Occipital lobe (tissue), 2 donors: Measurements from ENCODE around the gene TCOF1. TPM values are rescaled to one million over a fixed set of nuclear protein-coding genes. Genes with fewer than 3 reads are reported as not detected.
A peak's percentile ranks its signal among the peaks of the same experiment; 100 is the strongest.

ENCODE experiments used
- DNase-seq: peaks from one replicate; lab custom pipeline; 2025; lab: John Stamatoyannopoulos, UW
- total RNA-seq: library from RNA; depleted of rRNA; stranded (reverse); fragments of >200 nt; gene quantifications from one replicate; pipeline ENCODE4 v1.2.3, GENCODE V29; 2014

The TCOF1 gene
- 13.6 TPM for total RNA-seq

- peak; percentile 95 for DNase-seq
Measured at GRCh38 chr5:150357326-150358260, at the start of gene TCOF1. TCOF1 (plus strand) TSS chr5:150357697; CDS start chr5:150357747, 50 bp downstream.

- DNase-seq, result no peak
Measured at GRCh38 chr5:150309101-150309885, 48.2 kb upstream of the TCOF1 start.

GRCh38 chr5:150309886-150310239, 47.6 kb upstream of the TCOF1 start:
- DNase-seq, result no peak

GRCh38 chr5:150310246-150310645, 47.3 kb upstream of the TCOF1 start:
- DNase-seq, result no peak

GRCh38 chr5:150311015-150311692, 46.3 kb upstream of the TCOF1 start:
- DNase-seq, result no peak

GRCh38 chr5:150312518-150312917, 45.0 kb upstream of the TCOF1 start:
- DNase-seq, result no peak

- DNase-seq, result no peak
Measured at GRCh38 chr5:150313501-150313900, 44.0 kb upstream of the TCOF1 start.

GRCh38 chr5:150313921-150314716, 43.4 kb upstream of the TCOF1 start:
- DNase-seq, result no peak

- DNase-seq, result no peak
Measured at GRCh38 chr5:150315245-150315644, 42.3 kb upstream of the TCOF1 start.

- no peak for DNase-seq
Measured at GRCh38 chr5:150316320-150316719, 41.2 kb upstream of the TCOF1 start.

GRCh38 chr5:150317048-150318003, 40.2 kb upstream of the TCOF1 start:
- no peak for DNase-seq

GRCh38 chr5:150318613-150319483, 38.6 kb upstream of the TCOF1 start:
- no peak for DNase-seq

- DNase-seq, result no peak
Measured at GRCh38 chr5:150319484-150319790, 38.1 kb upstream of the TCOF1 start.

GRCh38 chr5:150320044-150320613, 37.4 kb upstream of the TCOF1 start:
- peak; percentile 46 for DNase-seq

GRCh38 chr5:150321211-150321610, 36.3 kb upstream of the TCOF1 start:
- no peak for DNase-seq

- no peak for DNase-seq
Measured at GRCh38 chr5:150321784-150322183, 35.7 kb upstream of the TCOF1 start.

- no peak for DNase-seq
Measured at GRCh38 chr5:150322202-150322601, 35.3 kb upstream of the TCOF1 start.

- DNase-seq, result no peak
Measured at GRCh38 chr5:150323092-150323491, 34.4 kb upstream of the TCOF1 start.

GRCh38 chr5:150323819-150324218, 33.7 kb upstream of the TCOF1 start:
- DNase-seq, result no peak
